ENCODE measurements around the gene SDC4.

GRCh38 chr20:45299786-45300185 is 48.4 kb downstream of the SDC4 start:
- TF ChIP-seq CTCF (IDR thresholded peaks at IDR 0.05), result no peak
- no peak for TF ChIP-seq YY1 (IDR thresholded peaks at IDR 0.05; ENCODE audit: low read depth)
- no peak for TF ChIP-seq GABPA (IDR thresholded peaks at IDR 0.05; ENCODE audit: low read depth)
- no peak for TF ChIP-seq EP300 (IDR thresholded peaks at IDR 0.05; ENCODE audit: borderline replicate concordance in 1 of 2, low read depth in 1 of 2, low read length in 1 of 2)
- TF ChIP-seq FOXJ3 (CRISPR knock-in tag; IDR thresholded peaks at IDR 0.05), result no peak
- TF ChIP-seq NFIC (IDR thresholded peaks at IDR 0.05; ENCODE audit: borderline replicate concordance), result no peak
- no peak for TF ChIP-seq REST (IDR thresholded peaks at IDR 0.05; ENCODE audit: low read depth, low read length)
- no peak for TF ChIP-seq USF2 (IDR thresholded peaks at IDR 0.05; ENCODE audit: borderline replicate concordance, low read depth, low read length)
- TF ChIP-seq RAD21 (IDR thresholded peaks at IDR 0.05; ENCODE audit: low read length), result no peak
- TF ChIP-seq POLR2AphosphoS5 (IDR thresholded peaks at IDR 0.05; ENCODE audit: low read depth, low read length), result no peak
- TF ChIP-seq TEAD4 (IDR thresholded peaks at IDR 0.05; ENCODE audit: borderline replicate concordance, insufficient read depth), result no peak
